SIG-M5 (cell line): Measurements from ENCODE around the gene GYG1.

Source experiments
- DNase-seq: peaks from one replicate; lab custom pipeline; 2025; lab: John Stamatoyannopoulos, UW

Gene GYG1

GRCh38 chr3:148991219-148992026 is at the start of gene GYG1:
GYG1 (plus strand) TSS chr3:148991540; CDS start chr3:148991641, 101 bp downstream.
- peak; percentile 32 for DNase-seq

GRCh38 chr3:148943506-148944205 is 47.7 kb upstream of the GYG1 start:
- DNase-seq, result peak; percentile 68

- DNase-seq, result no peak
These were observed 46.2 kb upstream of the GYG1 start for GRCh38 chr3:148945116-148945515.

GRCh38 chr3:148948913-148949657 is 42.3 kb upstream of the GYG1 start:
- DNase-seq, result no peak

- DNase-seq, result no peak
These were observed 40.5 kb upstream of the GYG1 start for GRCh38 chr3:148950806-148951205.

- no peak for DNase-seq
These were observed 39.6 kb upstream of the GYG1 start for GRCh38 chr3:148951599-148952361.

- DNase-seq, result no peak
These were observed 38.2 kb upstream of the GYG1 start for GRCh38 chr3:148953094-148953493.

GRCh38 chr3:148954981-148955380 is 36.4 kb upstream of the GYG1 start:
- no peak for DNase-seq

GRCh38 chr3:148955544-148956346 is 35.6 kb upstream of the GYG1 start:
- DNase-seq, result no peak

- no peak for DNase-seq
These were observed 33.8 kb upstream of the GYG1 start for GRCh38 chr3:148957586-148957985.

- DNase-seq, result no peak
These were observed 32.6 kb upstream of the GYG1 start for GRCh38 chr3:148958696-148959095.

- DNase-seq, result no peak
These were observed 28.8 kb upstream of the GYG1 start for GRCh38 chr3:148962513-148962912.

GRCh38 chr3:148964809-148965208 is 26.5 kb upstream of the GYG1 start:
- no peak for DNase-seq

GRCh38 chr3:148968321-148968720 is 23.0 kb upstream of the GYG1 start:
- no peak for DNase-seq

- no peak for DNase-seq
These were observed 21.1 kb upstream of the GYG1 start for GRCh38 chr3:148970271-148970670.

- DNase-seq, result no peak
These were observed 19.8 kb upstream of the GYG1 start for GRCh38 chr3:148971401-148972163.

GRCh38 chr3:148974726-148975125 is 16.6 kb upstream of the GYG1 start:
- no peak for DNase-seq

GRCh38 chr3:148975248-148975647 is 16.1 kb upstream of the GYG1 start:
- DNase-seq, result no peak

GRCh38 chr3:148975696-148976095 is 15.6 kb upstream of the GYG1 start:
- DNase-seq, result no peak

GRCh38 chr3:148981273-148981672 is 10.1 kb upstream of the GYG1 start:
- DNase-seq, result no peak
